Esophagus muscularis mucosa (tissue), 3 donors: Measurements from ENCODE around the gene TRERF1.

Experiments
- POLR2A ChIP-seq: fragments of 450-650 bp; IDR thresholded peaks from one replicate; pipeline ENCODE4 v1.6.1; 2017; ENCODE audit warnings: antibody characterized with exemption, moderate library complexity, mild to moderate bottlenecking, low read depth
- POLR2AphosphoS5 ChIP-seq, 2 donors: sonication (generic); formaldehyde crosslinking; IDR thresholded peaks; one replicate each; pipeline ENCODE4 v1.6.1; 2017; ENCODE audit warnings: antibody characterized with exemption in 2 of 2
- TF ChIP-seq, protein P1 (sequence below), 3 experiments: fragments of 200-600 bp in 2 of 3; fragments of 450-650 bp in 1 of 3; sonication (generic) in 2 of 3; IDR thresholded peaks; one replicate each; pipeline ENCODE4 v1.5.1; 2017 to 2019; ENCODE audit warnings: antibody characterized with exemption in 3 of 3, mild to moderate bottlenecking in 2 of 3, moderate library complexity in 1 of 3

- no peak for TF ChIP-seq POLR2A
- TF ChIP-seq, protein P1, sequence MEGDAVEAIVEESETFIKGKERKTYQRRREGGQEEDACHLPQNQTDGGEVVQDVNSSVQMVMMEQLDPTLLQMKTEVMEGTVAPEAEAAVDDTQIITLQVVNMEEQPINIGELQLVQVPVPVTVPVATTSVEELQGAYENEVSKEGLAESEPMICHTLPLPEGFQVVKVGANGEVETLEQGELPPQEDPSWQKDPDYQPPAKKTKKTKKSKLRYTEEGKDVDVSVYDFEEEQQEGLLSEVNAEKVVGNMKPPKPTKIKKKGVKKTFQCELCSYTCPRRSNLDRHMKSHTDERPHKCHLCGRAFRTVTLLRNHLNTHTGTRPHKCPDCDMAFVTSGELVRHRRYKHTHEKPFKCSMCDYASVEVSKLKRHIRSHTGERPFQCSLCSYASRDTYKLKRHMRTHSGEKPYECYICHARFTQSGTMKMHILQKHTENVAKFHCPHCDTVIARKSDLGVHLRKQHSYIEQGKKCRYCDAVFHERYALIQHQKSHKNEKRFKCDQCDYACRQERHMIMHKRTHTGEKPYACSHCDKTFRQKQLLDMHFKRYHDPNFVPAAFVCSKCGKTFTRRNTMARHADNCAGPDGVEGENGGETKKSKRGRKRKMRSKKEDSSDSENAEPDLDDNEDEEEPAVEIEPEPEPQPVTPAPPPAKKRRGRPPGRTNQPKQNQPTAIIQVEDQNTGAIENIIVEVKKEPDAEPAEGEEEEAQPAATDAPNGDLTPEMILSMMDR (IDR thresholded peaks at IDR 0.05) = no peak
- TF ChIP-seq POLR2AphosphoS5 (IDR thresholded peaks at IDR 0.05) = no peak
Observed at GRCh38 chr6:42264852-42265390, 186.8 kb downstream of the TRERF1 start.
